GM12872 (cell line): ENCODE measurements around the gene MMD.

ENCODE experiments used
- CTCF ChIP-seq: IDR thresholded peaks from 3 replicates; pipeline ENCODE4 v1.5.1; 2011; ENCODE audit warnings: low read depth, mild to moderate bottlenecking, low read length, moderate library complexity; ENCODE audit not compliant: insufficient read depth

MMD gene

GRCh38 chr17:55350825-55351205 is 70.8 kb downstream of the MMD start:
- no peak for TF ChIP-seq CTCF

DNA sequence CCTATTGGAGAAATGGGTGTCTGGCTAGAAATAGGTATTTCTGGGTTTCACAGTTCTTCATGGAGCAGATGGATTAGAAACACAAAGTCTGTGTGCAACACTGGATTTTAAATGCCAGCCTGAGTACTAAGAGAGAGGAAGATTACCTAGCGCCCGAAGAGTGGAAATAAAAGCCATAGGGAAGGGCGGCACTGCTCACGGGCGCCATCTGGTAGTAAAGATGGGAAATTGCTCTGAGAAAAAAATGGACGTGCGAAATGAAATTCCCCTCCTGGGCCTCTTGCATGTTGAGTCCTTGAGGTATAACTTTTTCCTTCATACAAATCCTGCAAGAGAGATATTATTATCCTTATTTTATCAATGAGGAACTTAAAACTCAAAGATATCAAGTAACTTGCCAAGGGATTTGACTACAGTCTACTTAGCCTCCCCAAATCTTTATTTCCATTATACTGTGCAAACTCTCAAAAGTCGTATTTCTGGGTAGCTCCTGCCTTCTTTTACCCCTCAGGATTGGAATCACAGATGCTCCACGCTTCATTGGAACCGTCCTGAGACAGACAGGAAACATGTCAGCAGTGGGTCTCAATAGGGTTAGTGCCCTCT is 72.8 kb downstream of the MMD start:
- peak; percentile 85 for TF ChIP-seq CTCF

DNA sequence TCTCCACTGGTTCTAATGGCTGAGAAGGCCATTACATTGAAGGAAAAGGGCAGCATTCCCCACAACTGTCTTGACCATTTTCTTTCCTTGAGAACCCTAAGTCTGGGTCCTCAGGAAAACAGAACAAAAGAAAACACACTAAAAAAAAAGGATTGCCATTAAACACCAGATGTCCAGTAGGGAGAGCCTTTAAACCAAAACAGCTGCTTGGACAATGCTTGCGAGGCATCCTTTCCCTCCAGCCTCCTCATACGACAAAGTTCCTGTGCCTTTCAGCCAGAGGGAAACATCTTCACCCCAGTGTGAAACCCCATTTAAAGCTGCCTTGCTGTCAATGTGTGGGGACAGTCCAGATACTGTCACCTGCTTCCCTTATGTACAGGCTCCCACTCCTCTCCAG is 74.3 kb downstream of the MMD start:
- no peak for TF ChIP-seq CTCF

DNA sequence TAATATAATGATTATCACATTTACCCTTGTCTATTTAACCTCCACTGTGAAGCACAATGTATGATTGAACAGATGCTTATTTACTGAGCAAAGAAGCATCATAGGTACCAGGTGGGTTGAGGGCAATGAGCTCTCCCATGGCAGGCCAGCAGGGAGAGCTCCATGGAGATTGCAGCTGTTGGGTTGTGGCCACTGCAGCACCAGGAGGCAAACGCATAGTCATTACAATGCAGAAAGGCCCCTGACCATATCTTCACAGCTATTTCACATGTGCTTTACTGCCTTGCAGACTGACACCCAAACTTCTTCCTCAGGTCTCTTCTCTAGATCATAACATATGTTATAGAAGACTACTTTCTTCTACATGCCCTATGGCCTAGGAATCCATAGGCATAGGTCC is 75.0 kb downstream of the MMD start:
- no peak for TF ChIP-seq CTCF

- TF ChIP-seq CTCF: no peak
Observed at GRCh38 chr17:55345132-55345531, 76.5 kb downstream of the MMD start.

GRCh38 chr17:55344514-55344997 is 77.1 kb downstream of the MMD start:
- no peak for TF ChIP-seq CTCF

- no peak for TF ChIP-seq CTCF
Observed at GRCh38 chr17:55343900-55344513, 77.6 kb downstream of the MMD start.
